Fibroblast of villous mesenchyme (primary cell): ENCODE data around the gene MMP24OS. TPM values are rescaled to one million over a fixed set of nuclear protein-coding genes. Genes with fewer than 3 reads are reported as not detected.
"Not testable (repeated sequence)": the region's sequence is repeated elsewhere in the genome, so short reads cannot be mapped to it uniquely, and the experiment has no call there.

Experiments
- DNase-seq: peaks from one replicate; pipeline ENCODE4 v3.0.0-alpha.2; 2010; ENCODE audit warnings: low read depth
- H3K4me3 ChIP-seq: 2 replicates; pipeline ENCODE4 v1.5.1; 2011; ENCODE audit warnings: low read depth, mild to moderate bottlenecking, low read length
- total RNA-seq: library from RNA; depleted of rRNA; stranded (reverse); fragments of >200 nt; gene quantifications from 2 replicates; pipeline ENCODE4 v1.2.3, GENCODE V29; 2012
- TF ChIP-seq, protein P1 (sequence below): IDR thresholded peaks from 2 replicates; pipeline ENCODE4 v1.5.1; 2012; ENCODE audit warnings: low read depth, mild to moderate bottlenecking, low read length; ENCODE audit not compliant: insufficient read depth

MMP24OS gene
- total RNA-seq, 1 donor, result 14.7 TPM

DNA sequence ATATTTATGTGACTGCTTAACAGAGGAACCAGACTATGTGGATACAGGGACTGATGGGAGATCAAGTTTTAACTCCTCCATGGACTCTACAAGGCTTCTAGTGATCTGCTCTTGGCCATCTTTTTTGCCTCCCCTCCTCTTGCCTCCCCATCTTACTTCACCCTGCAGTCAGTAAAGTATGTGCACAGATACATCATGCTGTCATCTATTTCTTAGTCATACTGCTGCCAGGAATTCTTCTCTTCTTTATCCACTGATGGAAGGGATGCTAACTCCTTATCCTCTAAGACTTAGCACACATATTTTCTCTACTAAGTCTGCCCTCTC, 41.9 kb upstream of the MMP24OS start:
- TF ChIP-seq, protein P1, sequence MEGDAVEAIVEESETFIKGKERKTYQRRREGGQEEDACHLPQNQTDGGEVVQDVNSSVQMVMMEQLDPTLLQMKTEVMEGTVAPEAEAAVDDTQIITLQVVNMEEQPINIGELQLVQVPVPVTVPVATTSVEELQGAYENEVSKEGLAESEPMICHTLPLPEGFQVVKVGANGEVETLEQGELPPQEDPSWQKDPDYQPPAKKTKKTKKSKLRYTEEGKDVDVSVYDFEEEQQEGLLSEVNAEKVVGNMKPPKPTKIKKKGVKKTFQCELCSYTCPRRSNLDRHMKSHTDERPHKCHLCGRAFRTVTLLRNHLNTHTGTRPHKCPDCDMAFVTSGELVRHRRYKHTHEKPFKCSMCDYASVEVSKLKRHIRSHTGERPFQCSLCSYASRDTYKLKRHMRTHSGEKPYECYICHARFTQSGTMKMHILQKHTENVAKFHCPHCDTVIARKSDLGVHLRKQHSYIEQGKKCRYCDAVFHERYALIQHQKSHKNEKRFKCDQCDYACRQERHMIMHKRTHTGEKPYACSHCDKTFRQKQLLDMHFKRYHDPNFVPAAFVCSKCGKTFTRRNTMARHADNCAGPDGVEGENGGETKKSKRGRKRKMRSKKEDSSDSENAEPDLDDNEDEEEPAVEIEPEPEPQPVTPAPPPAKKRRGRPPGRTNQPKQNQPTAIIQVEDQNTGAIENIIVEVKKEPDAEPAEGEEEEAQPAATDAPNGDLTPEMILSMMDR, result no peak
- no peak overlapping the region for H3K4me3 ChIP-seq
- no peak for DNase-seq

DNA sequence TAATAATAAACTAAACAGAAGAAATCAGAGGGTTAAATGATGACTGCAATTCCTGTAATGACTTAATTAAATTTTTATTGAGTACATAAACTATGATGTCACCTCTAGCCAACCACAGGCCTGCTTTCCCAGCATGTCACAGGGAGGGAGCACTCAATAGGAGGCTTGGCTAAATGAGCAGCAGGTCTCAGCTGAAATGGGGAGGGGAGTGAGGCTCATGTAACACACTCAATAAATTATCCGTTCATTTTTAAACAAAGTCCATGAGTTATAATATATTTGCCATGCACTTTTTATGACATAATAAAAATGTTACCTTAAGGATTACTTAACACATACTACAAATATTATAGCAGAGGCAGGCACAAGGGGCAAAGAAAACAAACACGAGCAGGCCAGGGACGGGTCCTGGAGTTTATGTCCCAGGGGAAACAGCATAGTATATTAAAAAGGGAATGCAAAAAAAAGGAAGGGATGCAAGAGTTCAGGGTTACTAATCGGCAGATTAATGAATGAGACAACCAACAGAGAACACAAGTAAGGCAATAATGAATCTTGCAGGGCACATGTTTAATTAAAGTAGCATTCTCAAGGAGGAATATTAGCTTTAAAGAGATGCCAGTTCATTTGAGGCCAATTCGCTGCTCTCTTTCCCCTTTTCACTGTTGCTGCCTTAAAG, 41.4 kb upstream of the MMP24OS start:
- TF ChIP-seq, protein P1, result no peak
- no peak overlapping the region for H3K4me3 ChIP-seq
- DNase-seq, result peak; percentile 73

DNA sequence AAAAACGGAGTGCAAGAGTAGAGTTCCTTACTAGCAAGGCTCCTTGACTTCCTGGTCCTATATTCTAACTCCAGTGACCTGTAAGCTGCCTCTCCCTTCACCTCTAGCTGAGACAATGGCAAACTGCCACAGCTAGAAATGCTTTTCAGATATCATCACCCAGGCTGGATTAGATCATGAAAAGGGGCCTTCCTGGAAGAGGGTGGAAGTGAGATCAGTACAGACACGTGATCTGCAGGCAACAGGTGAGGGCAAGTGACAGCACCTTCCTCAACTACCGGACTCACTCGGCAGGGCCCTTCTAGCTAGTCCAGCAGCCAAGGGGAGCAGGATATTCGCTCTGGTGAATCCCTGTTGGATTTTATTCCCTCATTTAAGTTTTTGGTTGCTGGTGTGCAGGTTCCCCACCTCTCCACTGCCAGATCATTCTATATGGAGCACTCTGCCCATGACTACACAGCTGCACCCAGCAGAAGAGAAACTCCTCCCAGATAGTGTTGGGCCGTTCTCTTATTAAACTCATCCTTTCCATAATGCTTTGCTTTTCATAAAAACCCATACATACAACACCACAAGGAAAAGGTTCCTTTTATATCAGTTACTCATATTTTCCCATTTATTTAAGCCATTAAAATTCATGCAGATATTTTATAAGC, 40.7 kb upstream of the MMP24OS start:
- H3K4me3 ChIP-seq, result no peak overlapping the region
- TF ChIP-seq, protein P1, result no peak
- peak; percentile 64 for DNase-seq

DNA sequence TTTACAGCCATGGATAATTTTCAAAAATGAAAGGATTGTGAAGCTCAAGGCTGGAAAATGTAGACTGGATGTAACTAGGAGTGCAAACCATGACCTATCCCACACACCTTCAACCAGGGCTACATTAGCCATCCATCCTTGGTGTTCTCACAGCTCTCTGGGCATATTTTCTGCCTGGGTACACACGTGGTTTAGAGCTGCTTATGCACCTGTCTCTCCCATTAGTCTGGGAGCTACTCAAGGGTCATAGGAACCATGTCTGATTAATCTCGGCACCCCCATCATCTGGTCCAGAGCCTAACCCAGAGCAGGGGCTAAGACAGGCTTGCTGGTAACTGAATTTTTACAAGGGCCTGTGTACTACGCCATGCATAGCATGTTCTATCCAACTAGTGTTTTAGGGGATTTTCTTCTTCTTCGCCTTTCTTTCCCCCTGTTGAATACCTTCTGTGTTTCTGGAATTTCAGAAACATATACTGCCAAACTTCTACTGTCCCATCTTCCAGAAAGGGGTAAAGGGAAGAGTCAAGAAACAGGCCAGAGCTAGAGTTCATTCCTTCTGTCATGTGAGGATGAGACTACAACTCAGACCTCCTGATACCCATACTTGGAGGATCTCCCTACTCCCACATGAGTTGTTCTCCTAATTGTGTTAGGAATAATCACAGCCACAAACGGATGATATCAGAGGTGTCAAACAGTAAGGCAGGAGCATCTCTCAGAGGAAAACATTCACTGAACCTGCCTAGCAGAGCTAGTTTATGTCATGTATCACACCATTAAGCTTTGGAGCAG, 39.7 kb upstream of the MMP24OS start:
- no peak overlapping the region for H3K4me3 ChIP-seq
- TF ChIP-seq, protein P1, result no peak
- DNase-seq, result no peak

DNA sequence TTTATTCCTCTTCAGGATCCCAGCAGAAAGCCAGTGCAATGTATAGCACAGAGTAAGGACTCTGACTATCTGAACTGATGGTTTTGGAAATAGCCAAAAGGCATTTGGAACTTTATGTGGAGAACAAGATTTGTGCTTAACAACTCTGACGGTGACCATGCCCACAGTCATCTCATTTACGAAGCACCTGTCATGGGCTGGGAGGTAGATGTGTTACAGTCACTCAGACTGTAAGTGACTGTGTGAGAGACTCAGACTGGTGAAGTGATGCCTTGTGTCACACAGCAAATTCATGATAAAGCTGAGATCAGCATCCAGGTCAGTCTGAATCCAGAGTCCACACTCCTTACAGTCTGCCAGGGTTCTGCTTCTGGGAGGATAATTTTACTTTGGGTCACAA, 38.2 kb upstream of the MMP24OS start:
- DNase-seq, result no peak
- TF ChIP-seq, protein P1, result no peak
- H3K4me3 ChIP-seq, result no peak overlapping the region

DNA sequence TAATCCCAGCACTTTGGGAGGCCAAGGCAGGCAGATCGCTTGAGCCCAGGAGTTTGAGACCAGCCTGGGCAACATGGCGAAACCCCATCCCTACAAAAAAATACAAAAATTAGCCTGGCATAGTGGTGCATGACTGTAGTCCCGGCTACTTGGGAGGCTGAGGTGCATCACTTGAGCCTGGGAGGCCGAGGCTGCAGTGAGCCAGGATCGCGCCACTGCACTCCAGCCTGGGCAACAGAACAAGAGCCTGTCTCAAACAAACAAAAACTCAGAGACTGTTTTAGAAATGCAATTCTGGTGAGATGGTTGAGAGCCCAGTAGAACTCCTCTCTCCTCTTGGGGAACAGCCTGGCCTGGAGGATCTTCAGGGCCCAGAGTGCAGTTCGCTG, 37.7 kb upstream of the MMP24OS start:
- DNase-seq, H3K4me3 ChIP-seq: not testable (repeated sequence)
